SK-N-SH (cell line): ENCODE measurements around the gene KCNE3. TPM values are rescaled to one million over a fixed set of nuclear protein-coding genes. Genes with fewer than 3 reads are reported as not detected.

Experiments
- CTCF ChIA-PET: fragments of 300-600, 350-600 bp; formaldehyde crosslinking; extraction: SDS; loops from one replicate; lab custom pipeline; 2021; lab: Yijun Ruan, JAX
- POLR2A ChIA-PET: fragments of 350-600 bp; sonication (Branson Sonifier 250); formaldehyde crosslinking; extraction: SDS; loops from one replicate; lab custom pipeline; 2020; ENCODE audit warnings: antibody characterized with exemption, inconsistent platforms; lab: Yijun Ruan, JAX
- DNase-seq: peaks from one replicate; pipeline ENCODE4 v3.0.0; 2012
- H2AFZ ChIP-seq: fragments of 200-600 bp; sonication (generic); 2 replicates; pipeline ENCODE4 v1.8.1; 2016; ENCODE audit warnings: antibody characterized with exemption, mild to moderate bottlenecking, low read depth
- H3F3A ChIP-seq: fragments of 200-600 bp; sonication (generic); replicated peaks from 2 replicates; pipeline ENCODE3; 2016; ENCODE audit warnings: antibody characterized with exemption, mild to moderate bottlenecking; ENCODE audit not compliant: insufficient read depth
- H3K27ac ChIP-seq, 2 experiments: fragments of 200-500 bp in 1 of 2; fragments of 200-600 bp in 1 of 2; sonication (Bioruptor generic) in 1 of 2; sonication (generic), shearing (Covaris generic) in 1 of 2; 2 replicates each; pipeline versions ENCODE4 v1.5.1 to v1.6.1; 2014 to 2016; ENCODE audit warnings: low read depth in 2 of 2, inconsistent platforms in 1 of 2, low read length in 1 of 2, mild to moderate bottlenecking in 1 of 2, mixed read lengths in 1 of 2
- H3K27me3 ChIP-seq: fragments of 200-600 bp; sonication (generic), shearing (Covaris generic); 2 replicates; pipeline ENCODE4 v1.6.1; 2016; ENCODE audit warnings: mixed run types; ENCODE audit not compliant: insufficient read depth
- H3K36me3 ChIP-seq, 2 experiments: fragments of 200-500 bp in 1 of 2; fragments of 200-600 bp in 1 of 2; sonication (Bioruptor generic) in 1 of 2; sonication (generic) in 1 of 2; replicated peaks in 1 of 2; 2 replicates each; pipeline versions ENCODE3 to v1.5.1; 2014 to 2016; ENCODE audit warnings: low read length in 1 of 2, mild to moderate bottlenecking in 1 of 2; ENCODE audit not compliant: insufficient read depth in 2 of 2, control insufficient read depth in 1 of 2
- H3K4me1 ChIP-seq, 2 experiments: fragments of 200-500 bp in 1 of 2; fragments of 200-600 bp in 1 of 2; sonication (Bioruptor generic) in 1 of 2; sonication (generic), shearing (Covaris generic) in 1 of 2; 2 replicates each; pipeline versions ENCODE4 v1.5.1 to v1.6.1; 2014 to 2016; ENCODE audit warnings: low read depth in 1 of 2, low read length in 1 of 2, mixed run types in 1 of 2; ENCODE audit not compliant: insufficient read depth in 2 of 2, control insufficient read depth in 1 of 2
- H3K4me2 ChIP-seq: fragments of 200-600 bp; sonication (generic), shearing (Covaris generic); 2 replicates; pipeline ENCODE4 v1.6.1; 2017; ENCODE audit warnings: mixed run types
- H3K4me3 ChIP-seq, 2 experiments: fragments of 200-500 bp in 1 of 2; fragments of 200-600 bp in 1 of 2; sonication (Bioruptor generic) in 1 of 2; sonication (generic), shearing (Covaris generic) in 1 of 2; 2 replicates each; pipeline versions ENCODE4 v1.5.1 to v1.8.1; 2014 to 2016; ENCODE audit warnings: low read depth in 2 of 2, inconsistent platforms in 1 of 2, low read length in 1 of 2, mild to moderate bottlenecking in 1 of 2, mixed read lengths in 1 of 2, moderate library complexity in 1 of 2
- H3K79me2 ChIP-seq: fragments of 200-600 bp; sonication (generic); 2 replicates; pipeline ENCODE4 v1.8.1; 2017; ENCODE audit warnings: mild to moderate bottlenecking; ENCODE audit not compliant: insufficient read depth
- H3K9ac ChIP-seq: fragments of 200-600 bp; sonication (generic); 2 replicates; pipeline ENCODE4 v1.6.1; 2017; ENCODE audit warnings: mixed run types
- H3K9me2 ChIP-seq: fragments of 200-600 bp; sonication (generic); 2 replicates; pipeline ENCODE4 v1.6.1; 2017; ENCODE audit warnings: mixed run types
- H3K9me3 ChIP-seq: fragments of 200-600 bp; sonication (generic); 2 replicates; pipeline ENCODE4 v1.6.1; 2017; ENCODE audit warnings: mixed run types, mild to moderate bottlenecking, moderate library complexity
- H4K20me1 ChIP-seq: fragments of 200-600 bp; sonication (generic); 2 replicates; pipeline ENCODE4 v1.6.1; 2017; ENCODE audit warnings: mild to moderate bottlenecking, mixed run types; ENCODE audit not compliant: insufficient read depth
- ELF1 ChIP-seq: IDR thresholded peaks from 2 replicates; pipeline ENCODE4 v1.4.0; 2012
- EP300 ChIP-seq, 2 experiments: IDR thresholded peaks; 2 replicates each; pipeline versions ENCODE4 v1.4.0 to v1.6.1; 2012; ENCODE audit warnings: borderline replicate concordance in 1 of 2, low read depth in 1 of 2, low read length in 1 of 2
- EZH2phosphoT487 ChIP-seq: fragments of 200-600 bp; sonication (generic); IDR thresholded peaks from 2 replicates; pipeline ENCODE4 v1.6.1; 2017; ENCODE audit warnings: low read depth, mixed run types, mild to moderate bottlenecking, antibody characterized with exemption, moderate library complexity, borderline replicate concordance
- GATA2 ChIP-seq: sonication (generic); formaldehyde crosslinking; IDR thresholded peaks from 2 replicates; pipeline ENCODE4 v1.5.0; 2020; ENCODE audit warnings: mild to moderate bottlenecking, missing genetic modification reagents
- NRF1 ChIP-seq: IDR thresholded peaks from 2 replicates; pipeline ENCODE4 v1.6.1; 2012; ENCODE audit warnings: low read depth, mild to moderate bottlenecking, low read length
- POLR2AphosphoS5 ChIP-seq: IDR thresholded peaks from 2 replicates; pipeline ENCODE4 v1.6.1; 2012; ENCODE audit warnings: low read depth, low read length
- RAD21 ChIP-seq: IDR thresholded peaks from 2 replicates; pipeline ENCODE4 v1.6.1; 2012; ENCODE audit warnings: mild to moderate bottlenecking, low read length
- RFX5 ChIP-seq: IDR thresholded peaks from 2 replicates; pipeline ENCODE4 v1.6.1; 2012; ENCODE audit warnings: mild to moderate bottlenecking, improper control_type of control experiment, low read length
- TCF12 ChIP-seq: IDR thresholded peaks from 2 replicates; pipeline ENCODE4 v1.4.0; 2012
- YY1 ChIP-seq: IDR thresholded peaks from 2 replicates; pipeline ENCODE4 v1.4.0; 2012; ENCODE audit warnings: low read depth, mild to moderate bottlenecking
- WGBS: methylation state at CpG from one replicate; pipeline ENCODE4 v1.1.6; 2017; ENCODE audit warnings: low lambda C conversion rate; 5-methylcytosine and 5-hydroxymethylcytosine counted together
- polyA plus RNA-seq, 3 experiments: library from polyadenylated mRNA; depleted of rRNA; stranded (reverse); fragments of >200 nt; gene quantifications; 2 replicates each; pipeline ENCODE4 v1.2.3, GENCODE V29; 2012
- TF ChIP-seq, protein P1 (sequence below): fragments of 150-350 bp; IDR thresholded peaks from 2 replicates; pipeline ENCODE4 v1.6.1; 2016; ENCODE audit warnings: mild to moderate bottlenecking, low read depth, low read length
- TF ChIP-seq, protein P2 (sequence below): fragments of 200-600 bp; sonication (generic); IDR thresholded peaks from 2 replicates; pipeline ENCODE4 v1.6.1; 2017; ENCODE audit warnings: antibody characterized with exemption, mild to moderate bottlenecking, moderate library complexity
- TF ChIP-seq, protein P3 (sequence below): fragments of 150-350 bp; IDR thresholded peaks from 2 replicates; pipeline ENCODE4 v1.6.1; 2017; ENCODE audit warnings: antibody characterized with exemption, low read length, low read depth, borderline replicate concordance
- TF ChIP-seq, protein P4 (sequence below): IDR thresholded peaks from 2 replicates; pipeline ENCODE4; 2012

The KCNE3 gene
- polyA plus RNA-seq, 1 of the 3 experiments (the other 2 are of a cell fraction): not detected

DNA sequence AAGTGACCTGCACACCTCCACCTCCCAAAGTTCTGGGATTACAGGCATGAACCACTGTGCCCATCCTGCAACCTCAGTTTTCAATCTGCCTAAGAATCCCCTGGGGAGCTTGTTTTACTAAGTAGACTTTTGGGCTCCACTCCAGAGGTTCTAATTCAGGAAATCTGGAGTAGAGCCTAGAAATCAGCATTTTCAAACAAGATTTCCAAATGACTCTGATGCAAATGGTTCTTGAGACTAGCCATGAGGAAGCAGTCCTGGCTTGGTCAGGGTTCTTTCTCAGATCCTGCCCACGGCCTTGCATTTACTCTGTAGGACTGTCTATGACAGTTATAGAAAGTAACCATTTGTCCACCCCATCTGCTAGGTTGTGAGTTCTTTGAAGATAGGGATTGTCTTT is 1.6 kb upstream of the KCNE3 start:
- WGBS: 57% methylated on average over 1 of the region's 1 CpG
- Histone ChIP-seq H3K4me3 (no peak overlapping the region), H3K4me1 (peaks cover 0 to 2% of the 10 kb centered on the region in 2 experiments; a peak in 2 of 4 replicates), H3F3A (no peaks in the 10 kb centered on the region), H3K79me2 (no peaks in the 10 kb centered on the region), H3K36me3 (no peaks in the 10 kb centered on the region), H2AFZ (no peak overlapping the region), H3K4me2 (no peak overlapping the region), H3K9me3 (no peaks in the 10 kb centered on the region)
- no peak for DNase-seq
- CTCF ChIA-PET: interaction anchor here (1.4 to 1.5 kb wide), 2 partner anchors 15 to 102 kb away, joined by 3 read pairs; no protein-coding TSS in a partner anchor
- TF ChIP-seq RAD21 (no peak), RFX5 (no peak), EP300 (IDR thresholded peaks at IDR 0.05; ENCODE audit: borderline replicate concordance in 1 of 2, low read depth in 1 of 2, low read length in 1 of 2) (no peak), TCF12 (no peak), NRF1 (no peak), GATA2 (CRISPR knock-in tag) (no peak), YY1 (no peak), POLR2AphosphoS5 (no peak), EZH2phosphoT487 (no peak), ELF1 (no peak)
- TF ChIP-seq, protein P1, sequence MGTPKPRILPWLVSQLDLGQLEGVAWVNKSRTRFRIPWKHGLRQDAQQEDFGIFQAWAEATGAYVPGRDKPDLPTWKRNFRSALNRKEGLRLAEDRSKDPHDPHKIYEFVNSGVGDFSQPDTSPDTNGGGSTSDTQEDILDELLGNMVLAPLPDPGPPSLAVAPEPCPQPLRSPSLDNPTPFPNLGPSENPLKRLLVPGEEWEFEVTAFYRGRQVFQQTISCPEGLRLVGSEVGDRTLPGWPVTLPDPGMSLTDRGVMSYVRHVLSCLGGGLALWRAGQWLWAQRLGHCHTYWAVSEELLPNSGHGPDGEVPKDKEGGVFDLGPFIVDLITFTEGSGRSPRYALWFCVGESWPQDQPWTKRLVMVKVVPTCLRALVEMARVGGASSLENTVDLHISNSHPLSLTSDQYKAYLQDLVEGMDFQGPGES: no peak
- TF ChIP-seq, protein P2, sequence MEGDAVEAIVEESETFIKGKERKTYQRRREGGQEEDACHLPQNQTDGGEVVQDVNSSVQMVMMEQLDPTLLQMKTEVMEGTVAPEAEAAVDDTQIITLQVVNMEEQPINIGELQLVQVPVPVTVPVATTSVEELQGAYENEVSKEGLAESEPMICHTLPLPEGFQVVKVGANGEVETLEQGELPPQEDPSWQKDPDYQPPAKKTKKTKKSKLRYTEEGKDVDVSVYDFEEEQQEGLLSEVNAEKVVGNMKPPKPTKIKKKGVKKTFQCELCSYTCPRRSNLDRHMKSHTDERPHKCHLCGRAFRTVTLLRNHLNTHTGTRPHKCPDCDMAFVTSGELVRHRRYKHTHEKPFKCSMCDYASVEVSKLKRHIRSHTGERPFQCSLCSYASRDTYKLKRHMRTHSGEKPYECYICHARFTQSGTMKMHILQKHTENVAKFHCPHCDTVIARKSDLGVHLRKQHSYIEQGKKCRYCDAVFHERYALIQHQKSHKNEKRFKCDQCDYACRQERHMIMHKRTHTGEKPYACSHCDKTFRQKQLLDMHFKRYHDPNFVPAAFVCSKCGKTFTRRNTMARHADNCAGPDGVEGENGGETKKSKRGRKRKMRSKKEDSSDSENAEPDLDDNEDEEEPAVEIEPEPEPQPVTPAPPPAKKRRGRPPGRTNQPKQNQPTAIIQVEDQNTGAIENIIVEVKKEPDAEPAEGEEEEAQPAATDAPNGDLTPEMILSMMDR: no peak
- TF ChIP-seq, protein P3, sequence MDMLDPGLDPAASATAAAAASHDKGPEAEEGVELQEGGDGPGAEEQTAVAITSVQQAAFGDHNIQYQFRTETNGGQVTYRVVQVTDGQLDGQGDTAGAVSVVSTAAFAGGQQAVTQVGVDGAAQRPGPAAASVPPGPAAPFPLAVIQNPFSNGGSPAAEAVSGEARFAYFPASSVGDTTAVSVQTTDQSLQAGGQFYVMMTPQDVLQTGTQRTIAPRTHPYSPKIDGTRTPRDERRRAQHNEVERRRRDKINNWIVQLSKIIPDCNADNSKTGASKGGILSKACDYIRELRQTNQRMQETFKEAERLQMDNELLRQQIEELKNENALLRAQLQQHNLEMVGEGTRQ: no peak
- TF ChIP-seq, protein P4, sequence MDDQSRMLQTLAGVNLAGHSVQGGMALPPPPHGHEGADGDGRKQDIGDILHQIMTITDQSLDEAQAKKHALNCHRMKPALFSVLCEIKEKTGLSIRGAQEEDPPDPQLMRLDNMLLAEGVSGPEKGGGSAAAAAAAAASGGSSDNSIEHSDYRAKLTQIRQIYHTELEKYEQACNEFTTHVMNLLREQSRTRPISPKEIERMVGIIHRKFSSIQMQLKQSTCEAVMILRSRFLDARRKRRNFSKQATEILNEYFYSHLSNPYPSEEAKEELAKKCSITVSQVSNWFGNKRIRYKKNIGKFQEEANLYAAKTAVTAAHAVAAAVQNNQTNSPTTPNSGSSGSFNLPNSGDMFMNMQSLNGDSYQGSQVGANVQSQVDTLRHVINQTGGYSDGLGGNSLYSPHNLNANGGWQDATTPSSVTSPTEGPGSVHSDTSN: no peak
- TF ChIP-seq, all 33 proteins: peak for 0
- Histone ChIP-seq H4K20me1 (no peaks in the 10 kb centered on the region), H3K27ac (no peak overlapping the region), H3K27me3 (no peaks in the 10 kb centered on the region; the same call in 1 of the 2 replicates), H3K9ac (no peak overlapping the region), H3K9me2 (no peaks in the 10 kb centered on the region)
- POLR2A ChIA-PET: interaction anchor here (0.5 kb wide), 1 partner anchor 482 kb away, joined by 3 read pairs; no protein-coding TSS in a partner anchor
